Measurements from ENCODE around the gene RASGEF1C.

Gene RASGEF1C

DNA sequence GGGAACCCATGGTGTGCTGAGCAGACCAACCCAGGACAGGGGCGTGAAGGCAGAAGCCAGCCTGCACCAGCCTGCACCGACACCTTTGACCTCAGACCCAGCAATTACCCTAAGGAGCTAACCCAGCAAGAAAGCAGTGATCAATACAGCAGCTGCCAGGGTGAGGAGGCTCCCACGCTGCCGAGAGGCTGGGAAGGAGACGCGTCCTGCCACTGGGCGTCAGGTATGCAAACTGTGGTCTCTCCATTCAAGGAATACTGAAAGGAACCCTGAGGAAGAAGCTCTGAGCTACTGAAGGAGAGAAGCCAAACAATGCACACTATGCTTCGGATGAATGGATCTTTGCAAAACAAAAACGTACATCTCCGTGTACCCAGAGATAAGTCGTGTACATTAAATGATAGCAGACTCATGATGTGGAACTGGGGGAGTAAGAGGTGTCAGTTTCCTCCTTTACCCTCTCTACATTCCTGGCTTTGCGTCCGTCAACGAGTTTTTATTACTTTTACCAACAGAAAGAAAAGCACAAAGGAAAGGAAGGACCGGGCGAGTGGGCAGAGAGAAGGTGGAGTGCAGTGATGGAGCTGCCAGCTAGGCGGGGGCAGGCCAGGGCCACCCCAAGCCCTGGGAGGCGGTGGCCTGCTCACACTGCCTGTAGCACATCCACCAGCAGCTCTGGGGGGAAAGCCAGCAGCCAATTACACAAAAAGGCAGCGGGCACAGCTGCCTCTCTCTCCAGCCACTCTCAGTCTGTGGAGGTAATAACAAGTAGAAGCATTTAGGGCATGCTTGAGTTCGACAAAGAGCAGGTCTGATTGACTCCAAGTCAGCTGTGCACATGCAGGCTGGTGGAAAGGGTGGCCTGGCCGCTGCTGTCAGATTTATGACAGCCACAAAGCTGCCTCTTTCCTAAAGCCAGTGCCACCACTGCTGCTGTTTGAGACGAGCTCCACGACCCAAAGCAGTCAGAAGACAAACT lies 29.3 kb downstream of the RASGEF1C start:
- no peak for TF ChIP-seq GATA1 (IDR thresholded peaks at IDR 0.05; ENCODE audit: low read depth, low read length)
- no peak for TF ChIP-seq POLR2A (IDR thresholded peaks at IDR 0.05; ENCODE audit: low read length)

DNA sequence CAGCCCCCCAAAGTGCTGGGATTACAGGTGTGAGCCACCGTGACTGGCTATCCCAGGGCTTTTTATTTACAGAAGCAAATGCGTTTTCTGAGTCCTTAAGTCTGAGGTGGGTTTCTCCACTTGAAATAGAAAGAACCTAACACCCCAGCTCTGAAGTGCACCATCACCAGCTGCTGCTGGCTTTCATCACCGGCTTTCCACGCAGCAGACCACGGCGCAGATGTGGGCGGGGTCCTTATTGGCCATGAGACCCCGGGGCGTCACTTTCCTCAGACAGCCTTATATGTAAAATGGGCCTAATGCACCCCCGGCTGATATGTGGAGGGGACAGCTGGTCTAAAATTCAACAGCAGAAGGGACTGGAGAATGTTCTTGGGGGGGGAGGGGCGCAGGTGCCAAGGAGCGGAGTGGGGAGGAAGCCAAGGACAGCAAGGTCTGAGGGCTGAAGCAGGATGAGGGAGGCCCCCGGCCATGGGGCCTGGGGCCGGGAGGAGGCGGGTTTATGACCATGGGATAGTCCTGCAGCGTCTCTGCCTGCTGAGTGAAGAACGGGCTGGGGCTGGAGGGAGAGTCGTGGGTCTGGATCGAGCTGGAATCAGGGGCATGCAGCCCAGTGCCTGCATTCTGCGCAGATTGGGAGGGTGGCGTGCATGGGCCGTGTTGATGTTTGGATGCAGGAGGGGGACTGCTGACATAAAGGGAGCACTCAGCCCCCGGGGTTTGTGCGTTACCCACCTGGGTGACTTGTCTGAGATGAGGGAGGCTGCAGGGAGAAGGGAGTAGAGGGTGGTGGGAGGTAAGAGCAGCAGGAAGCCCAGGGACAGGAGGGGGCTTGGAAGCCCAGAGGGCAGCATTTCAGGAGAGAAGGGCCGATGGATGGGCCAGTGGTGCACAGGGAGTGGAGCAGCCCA lies 30.2 kb downstream of the RASGEF1C start:
- TF ChIP-seq GATA1 (IDR thresholded peaks at IDR 0.05; ENCODE audit: low read depth, low read length), result no peak
- TF ChIP-seq POLR2A (IDR thresholded peaks at IDR 0.05; ENCODE audit: low read length), result no peak

More for the DNA sequence above, 29.3 kb downstream of the RASGEF1C start:
- DNase-seq, result no peak

DNA sequence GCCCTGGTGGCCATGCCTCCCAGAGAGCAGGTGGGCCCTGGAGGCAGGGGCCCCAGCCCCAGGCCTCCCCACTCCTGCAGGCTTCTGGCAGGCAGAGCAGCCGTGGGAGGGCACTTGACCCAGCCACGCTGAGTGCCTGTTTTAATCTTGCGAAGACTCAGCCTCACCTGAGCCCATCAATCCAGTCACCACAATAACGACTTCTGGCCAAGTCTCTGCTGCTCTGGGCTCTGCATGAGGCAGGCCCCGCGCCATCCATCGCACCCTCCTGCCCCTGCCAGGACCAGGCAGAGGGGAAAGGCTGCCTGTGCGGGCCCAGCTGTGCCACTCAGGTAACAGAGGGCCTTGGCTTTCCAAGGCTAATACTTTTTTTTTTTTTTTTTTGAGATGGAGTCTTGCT lies 32.8 kb downstream of the RASGEF1C start:
- DNase-seq, result no peak
- no peak for TF ChIP-seq POLR2A (IDR thresholded peaks at IDR 0.05; ENCODE audit: low read length)

More for the DNA sequence above, 30.2 kb downstream of the RASGEF1C start:
- no peak for DNase-seq

DNA sequence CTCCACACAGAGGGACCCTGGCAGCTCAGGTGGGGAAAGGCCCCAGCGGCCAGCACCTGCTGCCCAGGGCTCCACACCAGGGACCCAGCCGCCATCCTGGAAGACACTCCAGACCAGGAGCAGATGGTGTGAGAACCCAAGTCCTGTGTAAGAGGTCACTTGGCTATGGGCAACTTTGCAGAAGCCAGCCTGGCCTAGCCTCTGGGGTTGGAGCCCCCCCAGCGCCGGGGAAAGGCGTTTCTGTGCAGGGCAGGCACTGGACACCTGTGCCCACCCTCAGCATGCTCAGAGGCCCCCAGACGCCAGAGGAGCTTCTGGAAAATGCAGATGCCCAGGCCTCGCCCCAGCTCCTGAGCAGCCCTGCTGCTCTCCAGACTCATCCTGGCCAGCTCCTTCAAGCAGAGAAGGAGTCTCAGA lies 34.0 kb downstream of the RASGEF1C start:
- TF ChIP-seq GATA1 (IDR thresholded peaks at IDR 0.05; ENCODE audit: low read depth, low read length) (no peak), POLR2A (IDR thresholded peaks at IDR 0.05; ENCODE audit: low read length) (no peak)
- no peak for DNase-seq

DNA sequence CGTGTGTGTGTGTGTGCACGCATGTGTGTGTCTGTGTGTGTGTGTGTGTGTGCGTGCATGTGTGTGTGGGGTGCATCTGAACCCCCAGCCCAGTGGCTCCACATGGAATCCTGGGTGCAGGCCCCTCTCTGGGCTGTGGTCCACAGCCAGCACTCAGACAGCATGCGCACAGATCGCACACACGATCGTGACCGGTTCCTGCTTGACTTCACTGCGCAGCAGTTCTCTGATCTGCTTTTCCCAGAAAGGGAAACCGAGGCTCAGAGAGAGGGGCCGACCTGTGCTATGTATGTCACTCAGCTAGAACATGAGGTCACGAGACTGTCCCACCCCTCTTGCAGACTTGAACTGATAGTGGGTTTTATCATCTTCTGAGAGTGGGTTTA lies 34.4 kb downstream of the RASGEF1C start:
- TF ChIP-seq POLR2A (IDR thresholded peaks at IDR 0.05; ENCODE audit: low read length), result no peak
- TF ChIP-seq GATA1 (IDR thresholded peaks at IDR 0.05; ENCODE audit: low read depth, low read length), result no peak
- DNase-seq, result no peak

DNA sequence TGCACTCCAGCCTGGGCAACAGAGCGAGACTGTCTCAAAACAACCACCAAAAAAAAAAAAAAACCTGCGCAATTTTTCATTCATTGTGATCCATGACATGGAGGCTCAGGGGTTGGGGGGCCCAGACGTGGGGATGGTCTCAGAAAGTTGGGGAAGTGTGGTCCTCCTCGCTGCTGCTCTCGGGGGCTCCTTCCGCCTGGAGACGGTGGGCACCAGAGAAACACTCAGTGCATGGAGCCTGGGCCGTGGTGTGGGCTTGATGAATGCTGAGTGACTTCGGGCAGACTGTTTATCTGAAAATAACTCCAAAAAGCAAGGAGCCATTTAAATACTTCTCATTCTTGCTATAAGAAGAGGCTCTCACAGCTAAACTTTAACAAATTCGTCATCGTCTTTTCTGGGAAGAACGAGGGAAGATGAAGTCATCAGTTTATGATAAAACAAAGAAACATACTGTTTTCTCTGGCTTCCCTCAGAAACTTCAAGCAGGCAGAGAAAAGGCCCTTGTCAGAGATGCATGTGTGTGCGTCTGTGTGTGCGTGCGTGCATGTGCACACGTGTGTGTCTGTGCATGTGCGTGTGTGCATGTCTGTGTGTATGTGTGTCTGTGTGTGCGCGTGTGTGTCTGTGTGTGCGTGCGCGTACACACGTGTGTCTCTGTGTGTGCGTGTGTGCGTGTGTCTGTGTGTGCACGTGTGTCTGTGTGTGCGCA lies 35.0 kb downstream of the RASGEF1C start:
- TF ChIP-seq GATA1 (IDR thresholded peaks at IDR 0.05; ENCODE audit: low read depth, low read length), result no peak
- TF ChIP-seq POLR2A (IDR thresholded peaks at IDR 0.05; ENCODE audit: low read length), result no peak
- no peak for DNase-seq

DNA sequence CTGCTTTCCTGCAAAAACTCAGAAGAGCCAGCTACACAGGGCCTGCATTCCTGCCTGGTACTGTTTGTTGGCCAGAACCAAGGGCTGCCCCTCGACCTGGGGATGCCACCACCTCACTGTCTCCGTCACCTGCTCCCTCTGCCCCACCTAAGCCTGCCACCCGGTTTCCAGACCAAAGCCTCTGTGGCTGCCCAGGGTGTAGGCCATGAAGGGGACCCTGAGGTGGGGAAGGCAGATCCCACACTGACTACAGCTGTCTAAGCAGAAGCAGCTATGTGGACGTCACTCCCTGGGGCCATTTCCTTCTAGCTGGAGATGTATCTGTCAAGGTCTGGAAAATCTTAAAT lies 35.8 kb downstream of the RASGEF1C start:
- TF ChIP-seq GATA1 (IDR thresholded peaks at IDR 0.05; ENCODE audit: low read depth, low read length), result no peak
- DNase-seq, result no peak

DNA sequence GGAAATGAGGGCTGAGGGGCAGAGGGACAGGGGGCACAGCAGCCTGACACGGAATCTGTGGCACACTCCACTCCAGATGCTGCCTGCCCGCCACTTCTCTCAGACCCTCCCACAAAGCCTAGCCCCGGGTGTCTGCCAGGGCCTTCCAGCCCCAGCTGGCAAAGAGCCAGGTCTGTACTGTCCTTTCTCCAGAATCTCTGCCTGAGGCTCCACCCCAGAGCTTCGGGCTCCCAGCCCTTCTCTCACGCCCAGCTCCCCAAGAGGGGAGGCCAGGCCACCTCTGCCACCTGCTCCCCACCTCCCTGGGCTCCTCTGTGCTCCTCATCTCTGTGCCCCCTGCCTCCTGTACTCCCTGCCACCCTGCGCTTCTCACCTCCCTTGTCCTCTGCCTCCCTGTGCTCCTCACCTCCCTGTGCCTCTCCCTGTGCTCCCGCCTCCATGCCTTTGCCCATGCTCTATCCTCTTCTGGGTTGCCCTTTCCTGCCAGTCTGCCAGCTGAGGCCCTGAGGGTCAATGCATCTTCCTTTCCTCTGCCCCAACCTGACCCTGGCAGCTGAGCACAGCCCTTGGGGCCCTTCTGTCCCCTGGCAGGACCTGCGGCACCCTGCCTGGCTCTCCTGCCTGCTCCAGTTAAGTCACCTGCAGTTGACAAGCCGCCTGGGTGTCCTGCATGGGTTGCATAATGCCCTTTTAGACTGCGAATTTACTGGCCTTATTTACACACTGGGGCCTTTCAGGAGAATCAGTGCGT lies 36.4 kb downstream of the RASGEF1C start:
- DNase-seq, result no peak
- no peak for TF ChIP-seq GATA1 (IDR thresholded peaks at IDR 0.05; ENCODE audit: low read depth, low read length)
- TF ChIP-seq POLR2A (IDR thresholded peaks at IDR 0.05; ENCODE audit: low read length), result no peak

DNA sequence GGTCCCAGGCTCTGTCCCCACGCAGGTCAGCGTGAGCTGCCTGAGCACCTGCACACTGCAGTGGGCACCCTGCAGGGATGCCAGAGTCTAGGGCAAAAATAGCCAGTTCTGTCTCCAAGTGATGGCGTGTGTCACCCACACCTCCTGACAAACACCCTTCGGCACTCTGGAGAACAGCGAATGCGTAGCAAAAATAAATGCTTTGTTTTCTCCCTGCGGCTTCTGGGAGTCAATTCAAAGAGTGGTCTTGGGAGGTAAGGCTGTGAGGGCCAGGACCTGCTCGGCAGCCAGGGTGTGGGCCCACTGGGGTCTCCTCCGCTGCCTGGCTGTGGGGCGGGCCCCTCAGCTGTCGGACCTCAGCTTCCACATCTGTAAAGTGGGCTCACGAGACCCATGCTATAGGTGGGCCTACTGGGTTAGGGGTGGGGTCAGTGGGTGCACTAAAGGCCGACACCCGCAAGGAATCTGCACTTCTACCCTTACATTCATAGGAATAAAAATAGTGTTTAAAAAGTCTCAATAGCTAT lies 37.4 kb downstream of the RASGEF1C start:
- DNase-seq, result no peak
- TF ChIP-seq GATA1 (IDR thresholded peaks at IDR 0.05; ENCODE audit: low read depth, low read length), result no peak
- TF ChIP-seq POLR2A (IDR thresholded peaks at IDR 0.05; ENCODE audit: low read length), result no peak

DNA sequence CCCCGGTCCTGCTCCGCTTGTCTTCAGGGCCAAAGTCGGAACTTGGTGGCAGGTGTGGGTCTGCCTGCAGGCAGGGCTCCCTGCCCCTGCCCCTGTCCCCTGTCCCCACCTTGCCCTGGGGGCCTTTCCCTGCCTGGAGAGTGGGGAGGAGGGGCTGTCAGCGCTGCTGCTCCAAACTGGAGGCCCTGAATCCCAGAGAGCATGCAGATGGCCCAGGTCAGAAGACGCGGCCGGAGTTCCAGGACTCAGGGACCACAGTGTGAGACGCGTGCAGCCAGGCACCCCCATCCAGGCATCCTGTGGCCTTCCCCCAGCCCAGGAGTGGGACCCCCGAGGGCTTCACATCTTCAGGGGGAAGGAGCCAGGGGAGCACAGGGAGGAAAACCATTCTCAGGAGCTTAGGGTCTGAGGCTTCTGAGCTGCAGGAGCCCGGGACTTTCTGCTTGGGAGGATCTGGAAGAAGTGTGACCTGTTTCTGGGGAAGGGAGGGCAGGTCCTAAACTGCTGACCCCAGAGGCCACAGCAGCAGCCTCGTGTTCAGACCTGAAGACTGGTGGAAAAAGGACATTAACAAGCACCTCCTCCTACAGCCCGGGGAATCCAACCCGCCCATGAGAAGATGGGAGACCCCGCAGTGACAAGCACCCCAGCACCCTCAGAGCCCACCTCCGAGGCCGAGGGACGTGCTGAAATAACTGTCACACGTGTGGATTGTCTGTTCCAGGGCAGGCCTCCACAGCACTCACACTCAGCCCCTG lies 38.0 kb downstream of the RASGEF1C start:
- TF ChIP-seq POLR2A (IDR thresholded peaks at IDR 0.05; ENCODE audit: low read length) (no peak), GATA1 (IDR thresholded peaks at IDR 0.05; ENCODE audit: low read depth, low read length) (no peak)
- DNase-seq, result no peak

DNA sequence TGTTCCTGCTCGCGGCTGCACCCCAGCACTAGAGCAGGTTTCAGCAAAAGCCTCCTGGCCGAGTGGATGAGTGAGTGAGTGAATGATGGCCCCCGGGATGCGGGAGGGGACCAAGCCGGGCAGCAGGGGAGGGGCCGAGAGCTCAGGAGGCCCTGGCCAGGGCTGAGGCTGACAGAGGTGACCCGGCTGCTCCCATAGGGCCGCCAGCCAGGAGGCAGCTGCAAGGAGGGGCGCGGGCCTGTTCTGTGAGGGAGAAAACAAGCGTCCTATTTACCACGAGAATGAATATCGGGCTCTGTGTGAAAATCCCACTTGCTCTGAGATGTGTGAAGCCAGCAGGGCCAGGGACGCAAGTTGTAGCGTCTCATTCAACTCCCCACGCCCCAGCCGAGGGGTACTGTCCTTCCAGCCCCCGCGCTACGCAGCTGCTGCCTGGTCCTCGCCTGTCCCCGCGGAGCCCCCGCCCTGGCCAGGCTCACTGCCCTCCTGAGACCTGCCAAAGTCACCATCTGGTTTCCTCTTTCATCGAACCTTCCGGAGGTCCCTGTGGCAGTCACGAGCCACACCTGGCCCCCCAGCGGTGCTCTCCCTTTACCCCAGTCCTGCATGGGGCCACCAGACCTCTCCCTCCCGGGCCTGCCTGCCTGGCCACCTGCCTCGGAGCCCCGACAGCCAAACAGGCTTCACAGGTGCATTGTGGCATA lies 38.8 kb downstream of the RASGEF1C start:
- DNase-seq, result no peak
- TF ChIP-seq POLR2A (IDR thresholded peaks at IDR 0.05; ENCODE audit: low read length) (no peak), GATA1 (IDR thresholded peaks at IDR 0.05; ENCODE audit: low read depth, low read length) (no peak)

Measured in erythroblast (primary cell).